GM12801 (cell line): ENCODE data around the gene RNF121.

Source experiments
- CTCF ChIP-seq: IDR thresholded peaks from one replicate; pipeline ENCODE4 v1.5.1; 2011; ENCODE audit warnings: control low read depth; ENCODE audit not compliant: insufficient read length; ENCODE audit errors: extremely low read depth

RNF121 gene

DNA sequence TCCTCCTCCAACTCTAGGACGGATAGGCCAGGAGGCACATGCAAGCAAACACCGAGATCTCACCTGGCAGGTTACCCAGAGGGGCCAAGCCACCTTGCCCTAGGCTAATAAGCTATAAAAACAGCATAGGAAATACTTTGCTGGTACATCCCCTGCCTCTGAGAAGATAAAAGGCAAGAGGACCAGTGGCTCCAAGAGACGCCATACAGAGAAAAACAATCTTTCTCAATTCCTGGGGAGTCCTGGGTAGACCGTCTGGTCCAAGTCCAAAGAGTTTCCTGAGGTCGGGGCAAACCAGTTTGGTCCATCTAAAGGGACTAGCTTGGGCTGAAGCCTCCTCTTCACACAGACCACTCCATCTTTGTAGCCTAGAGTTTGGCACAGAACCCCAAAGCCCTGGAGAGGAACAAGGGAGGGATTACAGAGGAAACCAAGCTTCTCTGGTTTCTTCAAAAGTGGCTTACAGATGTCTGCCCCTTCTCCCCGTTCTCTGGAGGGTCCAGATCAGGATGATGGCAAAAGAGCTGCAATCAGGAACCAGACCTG is 111.1 kb downstream of the RNF121 start:
- no peak for TF ChIP-seq CTCF

- no peak for TF ChIP-seq CTCF
These were observed 111.9 kb downstream of the RNF121 start for GRCh38 chr11:72040491-72041363.

- no peak for TF ChIP-seq CTCF
These were observed 112.7 kb downstream of the RNF121 start for GRCh38 chr11:72041364-72042063.

- no peak for TF ChIP-seq CTCF
These were observed 113.4 kb downstream of the RNF121 start for GRCh38 chr11:72042064-72042745.

DNA sequence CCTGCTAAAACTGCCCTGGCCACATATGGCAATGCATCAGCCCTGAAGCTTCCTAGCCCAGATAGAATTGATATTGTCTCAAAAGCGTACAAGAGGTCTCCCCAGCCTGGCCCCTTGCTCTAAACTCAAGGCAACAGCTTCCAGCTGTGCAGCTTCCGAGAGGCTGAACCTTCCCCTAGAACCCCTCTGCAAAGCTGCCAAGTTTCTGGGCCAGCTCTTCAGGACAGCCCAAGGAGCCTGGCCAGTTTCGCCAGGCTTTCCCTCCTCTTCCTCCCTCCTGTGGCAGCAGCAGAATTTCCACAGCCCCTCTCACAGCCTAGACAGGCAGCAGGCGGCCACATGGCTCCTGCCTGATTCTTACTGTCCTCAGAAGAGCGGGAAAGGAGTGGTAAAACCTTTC is 117.0 kb downstream of the RNF121 start:
- TF ChIP-seq CTCF: no peak
